HG03045 (cell line): ENCODE results near the gene SLC13A1.
"Not testable (repeated sequence)": the region's sequence is repeated elsewhere in the genome, so short reads cannot be mapped to it uniquely, and the experiment has no call there.

Source experiments
- ATAC-seq: cut with Tn5 transposase; IDR thresholded peaks from one replicate; pipeline ENCODE4 v1.9.1; 2021; ENCODE audit warnings: mild to moderate bottlenecking, moderate library complexity; ENCODE audit not compliant: unreplicated experiment

The SLC13A1 gene

GRCh38 chr7:123199883-123200282 is at the start of gene SLC13A1:
SLC13A1 (minus strand) TSS chr7:123199969; CDS start chr7:123199946, 23 bp downstream.
- ATAC-seq, result no peak

- ATAC-seq, result no peak
Observed at GRCh38 chr7:123244768-123245167, 45.0 kb upstream of the SLC13A1 start.

- no peak for ATAC-seq
Observed at GRCh38 chr7:123242467-123243092, 42.8 kb upstream of the SLC13A1 start.

GRCh38 chr7:123241809-123242208 is 42.0 kb upstream of the SLC13A1 start:
- no peak for ATAC-seq

- ATAC-seq, result no peak
Observed at GRCh38 chr7:123231021-123232000, 31.5 kb upstream of the SLC13A1 start.

- ATAC-seq, result no peak
Observed at GRCh38 chr7:123230603-123231002, 30.8 kb upstream of the SLC13A1 start.

GRCh38 chr7:123230147-123230546 is 30.4 kb upstream of the SLC13A1 start:
- no peak for ATAC-seq

GRCh38 chr7:123229426-123229825 is 29.7 kb upstream of the SLC13A1 start:
- no peak for ATAC-seq

- not testable (repeated sequence) for ATAC-seq
Observed at GRCh38 chr7:123227666-123228065, 27.9 kb upstream of the SLC13A1 start.

GRCh38 chr7:123220396-123220795 is 20.6 kb upstream of the SLC13A1 start:
- ATAC-seq, result no peak

GRCh38 chr7:123218866-123219265 is 19.1 kb upstream of the SLC13A1 start:
- no peak for ATAC-seq

- ATAC-seq, result no peak
Observed at GRCh38 chr7:123216825-123217224, 17.1 kb upstream of the SLC13A1 start.

- ATAC-seq, result no peak
Observed at GRCh38 chr7:123215350-123215749, 15.6 kb upstream of the SLC13A1 start.

- ATAC-seq, result no peak
Observed at GRCh38 chr7:123211545-123211944, 11.8 kb upstream of the SLC13A1 start.

GRCh38 chr7:123210986-123211385 is 11.2 kb upstream of the SLC13A1 start:
- ATAC-seq, result no peak

- ATAC-seq, result no peak
Observed at GRCh38 chr7:123209786-123210185, 10.0 kb upstream of the SLC13A1 start.

GRCh38 chr7:123208793-123209192 is 9.0 kb upstream of the SLC13A1 start:
- ATAC-seq, result no peak

- ATAC-seq, result no peak
Observed at GRCh38 chr7:123204206-123204835, 4.6 kb upstream of the SLC13A1 start.

- ATAC-seq, result no peak
Observed at GRCh38 chr7:123201901-123202300, 2.1 kb upstream of the SLC13A1 start.

- no peak for ATAC-seq
Observed at GRCh38 chr7:123198668-123199652, 809 bp downstream of the SLC13A1 start.
